ENCODE measurements around the gene FFAR2.
A peak's percentile ranks its signal among the peaks of the same experiment; 100 is the strongest.

DNA sequence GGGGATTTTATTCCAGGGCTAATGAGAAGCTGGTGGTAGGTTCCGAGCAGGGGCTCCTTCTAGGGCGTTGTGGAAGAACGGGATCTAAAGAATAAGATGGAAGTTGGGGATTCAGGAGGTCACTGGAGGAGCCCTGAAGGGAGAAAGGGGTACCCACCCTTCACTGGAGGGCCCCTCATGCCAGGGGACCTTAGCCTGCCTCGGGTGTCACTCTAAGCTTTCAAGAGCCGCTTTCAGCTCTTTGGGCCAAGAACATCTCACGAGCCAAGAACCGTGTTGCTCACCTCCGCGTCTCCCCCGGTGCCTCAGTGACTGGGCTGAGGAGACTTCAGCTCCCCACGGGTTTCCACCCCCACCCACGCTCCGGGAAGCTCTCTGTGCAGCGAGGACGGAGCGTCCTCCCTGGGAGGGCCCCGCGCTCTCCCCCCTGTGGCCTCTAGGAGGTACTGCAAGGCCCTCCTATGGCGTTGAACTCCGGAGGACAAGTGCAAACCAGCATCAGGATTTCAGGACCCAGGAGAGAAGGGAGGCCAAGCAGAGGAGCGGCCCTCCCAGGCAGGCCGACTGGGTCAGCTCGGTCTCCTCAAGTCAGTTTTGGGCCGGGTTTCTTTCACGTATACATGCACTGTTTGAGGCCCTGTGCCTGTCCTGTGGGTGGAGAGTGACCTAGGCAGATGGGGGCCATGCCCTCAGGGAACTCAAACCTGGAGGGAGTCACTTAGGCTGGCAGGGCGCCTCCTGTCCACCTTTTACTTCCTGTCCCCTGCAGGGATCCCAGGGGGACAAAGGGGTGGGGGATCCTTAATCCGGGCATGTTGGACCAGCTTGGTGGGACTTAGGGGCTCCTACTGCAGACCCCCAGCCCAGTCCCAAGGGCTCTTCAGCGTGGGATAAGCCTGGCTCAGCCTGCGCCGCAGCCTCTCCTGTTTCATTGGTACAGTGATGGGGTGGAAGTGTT lies 47.3 kb downstream of the FFAR2 start:
- TF ChIP-seq, protein P1, sequence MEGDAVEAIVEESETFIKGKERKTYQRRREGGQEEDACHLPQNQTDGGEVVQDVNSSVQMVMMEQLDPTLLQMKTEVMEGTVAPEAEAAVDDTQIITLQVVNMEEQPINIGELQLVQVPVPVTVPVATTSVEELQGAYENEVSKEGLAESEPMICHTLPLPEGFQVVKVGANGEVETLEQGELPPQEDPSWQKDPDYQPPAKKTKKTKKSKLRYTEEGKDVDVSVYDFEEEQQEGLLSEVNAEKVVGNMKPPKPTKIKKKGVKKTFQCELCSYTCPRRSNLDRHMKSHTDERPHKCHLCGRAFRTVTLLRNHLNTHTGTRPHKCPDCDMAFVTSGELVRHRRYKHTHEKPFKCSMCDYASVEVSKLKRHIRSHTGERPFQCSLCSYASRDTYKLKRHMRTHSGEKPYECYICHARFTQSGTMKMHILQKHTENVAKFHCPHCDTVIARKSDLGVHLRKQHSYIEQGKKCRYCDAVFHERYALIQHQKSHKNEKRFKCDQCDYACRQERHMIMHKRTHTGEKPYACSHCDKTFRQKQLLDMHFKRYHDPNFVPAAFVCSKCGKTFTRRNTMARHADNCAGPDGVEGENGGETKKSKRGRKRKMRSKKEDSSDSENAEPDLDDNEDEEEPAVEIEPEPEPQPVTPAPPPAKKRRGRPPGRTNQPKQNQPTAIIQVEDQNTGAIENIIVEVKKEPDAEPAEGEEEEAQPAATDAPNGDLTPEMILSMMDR (conservative IDR thresholded peaks at IDR 0.05 in 1 of 2, IDR thresholded peaks at IDR 0.05 in 1 of 2; ENCODE audit: extremely low read depth in 1 of 2, insufficient read depth in 1 of 2, low read depth in 1 of 2, low read length in 2 of 2): peak; percentile 94 to 99
- no peak for TF ChIP-seq EZH2 (IDR thresholded peaks at IDR 0.05; ENCODE audit: borderline replicate concordance, low read length)

All from mammary epithelial cell (primary cell).